ENCODE measurements around the gene FIZ1. TPM values are rescaled to one million over a fixed set of nuclear protein-coding genes. Genes with fewer than 3 reads are reported as not detected.

The FIZ1 gene
- total RNA-seq, 2 experiments from 2014 or later = 15.3 to 16.9 TPM

DNA sequence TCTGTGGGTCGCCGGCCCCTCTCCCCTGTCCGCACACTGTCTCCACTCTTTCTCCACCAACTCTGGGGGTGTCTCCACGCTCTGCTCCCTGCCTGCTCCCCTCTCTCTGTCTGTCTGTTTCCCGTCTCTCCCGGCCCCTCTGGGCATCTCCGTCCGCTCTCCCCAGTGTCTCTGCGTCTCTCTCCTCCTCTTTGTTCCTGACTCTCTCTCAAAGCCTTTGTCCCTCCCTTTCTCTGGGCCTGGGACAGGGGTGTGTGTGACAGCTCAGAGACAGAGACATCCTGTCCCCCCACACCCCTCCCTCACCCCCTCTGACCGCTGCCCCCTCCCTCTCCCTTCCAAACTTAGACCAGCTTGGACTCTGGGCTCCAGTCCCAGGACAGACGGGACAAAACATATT, 53.3 kb downstream of the FIZ1 start:
- Mint-ChIP-seq H3K4me1 (no peaks in the 10 kb centered on the region), H3K36me3 (ENCODE audit: low read depth) (no peaks in the 10 kb centered on the region), H3K4me3 (no peak overlapping the region), H3K27me3 (peaks cover 7% of the 10 kb centered on the region), H3K27ac (no peak overlapping the region), H3K9me3 (no peaks in the 10 kb centered on the region)
- ChIA-PET POLR2A (no interaction called here), CTCF (interaction anchor here (0.7 kb wide), 1 partner anchor 52 kb away, joined by 4 read pairs; no protein-coding TSS in a partner anchor)
- no peak for DNase-seq

DNA sequence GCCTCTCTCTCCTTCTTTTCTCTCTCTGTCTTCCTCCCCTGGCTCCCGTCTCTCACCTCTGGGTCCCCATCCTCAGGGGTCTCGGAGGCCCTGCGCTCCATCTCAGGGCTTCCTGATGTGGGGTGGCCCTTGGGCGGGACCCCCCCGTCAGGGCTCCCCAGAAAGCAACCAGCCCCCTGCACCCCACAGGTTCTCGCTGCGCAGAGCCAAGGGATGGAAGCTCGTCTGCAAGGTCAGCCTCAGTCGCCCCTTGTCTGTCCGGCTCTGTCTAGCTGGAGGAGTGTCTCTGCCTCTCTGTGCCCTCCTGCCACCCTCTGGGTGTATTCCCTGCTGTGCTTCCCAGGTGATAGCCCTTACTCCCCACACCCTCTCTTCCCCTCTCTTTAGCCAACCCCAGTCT, 53.9 kb downstream of the FIZ1 start, which contains the start of gene SBK3:
TSS of gene SBK3 (minus strand) at position 101 of the 400 bp plus-strand sequence. CDS start at position 101, 0 bp downstream.
- Mint-ChIP-seq H3K27ac (no peak within 1 kb of the TSS), H3K4me3 (no peak within 1 kb of the TSS), H3K36me3 (ENCODE audit: low read depth) (no peaks in the 10 kb centered on the region), H3K27me3 (peaks cover 7% of the 10 kb centered on the region), H3K9me3 (no peaks in the 10 kb centered on the region), H3K4me1 (no peaks in the 10 kb centered on the region)
- POLR2A ChIA-PET = no interaction called here
- CTCF ChIA-PET = no interaction called here
- no peak for DNase-seq

DNA sequence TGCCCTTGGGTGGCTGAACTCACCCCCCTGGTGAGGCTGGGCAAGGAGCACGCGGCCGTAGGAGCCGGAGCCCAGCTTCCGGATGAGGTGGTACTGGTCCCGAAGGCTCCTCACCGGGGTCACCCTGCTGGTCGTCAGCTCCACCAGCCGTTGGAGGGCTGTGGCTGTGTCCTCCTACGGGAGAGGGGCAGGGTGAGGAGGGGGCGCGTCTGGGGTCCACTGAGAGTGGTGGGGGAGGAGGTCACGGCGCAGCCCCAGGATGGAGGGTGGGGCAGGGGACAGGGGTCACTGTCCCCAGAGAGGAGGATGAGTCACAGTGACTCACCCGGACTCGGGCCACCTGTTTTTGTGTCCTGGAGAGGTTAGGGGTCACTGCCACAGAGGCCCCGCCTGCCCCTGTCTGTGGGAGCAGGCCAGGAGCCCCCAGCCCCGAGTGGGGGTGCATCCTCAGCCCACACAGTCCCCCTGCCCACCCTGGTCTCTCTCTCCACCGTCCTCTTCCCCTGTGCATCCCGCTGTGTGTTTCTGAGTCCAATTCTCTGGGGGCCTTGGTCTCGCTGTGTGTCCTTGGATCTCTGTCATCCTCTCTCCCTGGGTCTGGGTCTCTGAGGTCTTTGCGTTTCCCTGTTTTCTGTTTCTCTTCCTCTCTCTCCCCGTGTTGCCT, 54.4 kb downstream of the FIZ1 start:
- Mint-ChIP-seq H3K9me3 (no peaks in the 10 kb centered on the region), H3K4me1 (no peaks in the 10 kb centered on the region)
- CTCF ChIA-PET = no interaction called here

DNA sequence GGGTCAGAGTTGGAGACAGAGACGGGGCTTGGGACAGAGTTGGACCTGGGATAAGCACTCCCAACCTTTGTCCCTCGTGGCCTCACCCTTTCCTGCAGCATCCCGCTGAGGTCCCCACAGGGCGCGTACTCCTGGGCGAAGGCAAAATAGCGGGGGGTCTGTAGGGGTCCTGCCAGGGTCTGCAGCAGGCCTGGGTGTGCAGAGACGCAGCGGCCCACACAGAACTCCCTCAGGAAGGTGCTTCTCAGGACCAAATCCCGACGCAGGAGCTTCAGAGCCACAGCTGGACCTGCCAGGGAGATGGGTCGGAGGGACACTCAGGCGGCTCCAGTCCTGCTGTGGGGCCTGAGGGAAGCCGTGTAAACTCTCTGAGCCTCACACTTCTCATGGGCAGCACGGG, 55.3 kb downstream of the FIZ1 start:
- H3K27me3 Mint-ChIP-seq = peaks cover 7% of the 10 kb centered on the region
- POLR2A ChIA-PET = no interaction called here
- CTCF ChIA-PET = interaction anchor here (0.6 kb wide), 1 partner anchor 161 kb away, joined by 3 read pairs; no protein-coding TSS in a partner anchor
- H3K4me1 Mint-ChIP-seq = no peaks in the 10 kb centered on the region
- H3K4me3 Mint-ChIP-seq = no peak overlapping the region
- no peak overlapping the region for H3K27ac Mint-ChIP-seq
- H3K9me3 Mint-ChIP-seq = no peaks in the 10 kb centered on the region
- H3K36me3 Mint-ChIP-seq (ENCODE audit: low read depth) = no peaks in the 10 kb centered on the region
- DNase-seq = no peak

More for the DNA sequence above, 54.4 kb downstream of the FIZ1 start:
- Mint-ChIP-seq H3K4me3 (no peak overlapping the region), H3K27ac (no peak overlapping the region), H3K36me3 (ENCODE audit: low read depth) (no peaks in the 10 kb centered on the region), H3K27me3 (peaks cover 7% of the 10 kb centered on the region)
- DNase-seq = no peak
- POLR2A ChIA-PET = no interaction called here

DNA sequence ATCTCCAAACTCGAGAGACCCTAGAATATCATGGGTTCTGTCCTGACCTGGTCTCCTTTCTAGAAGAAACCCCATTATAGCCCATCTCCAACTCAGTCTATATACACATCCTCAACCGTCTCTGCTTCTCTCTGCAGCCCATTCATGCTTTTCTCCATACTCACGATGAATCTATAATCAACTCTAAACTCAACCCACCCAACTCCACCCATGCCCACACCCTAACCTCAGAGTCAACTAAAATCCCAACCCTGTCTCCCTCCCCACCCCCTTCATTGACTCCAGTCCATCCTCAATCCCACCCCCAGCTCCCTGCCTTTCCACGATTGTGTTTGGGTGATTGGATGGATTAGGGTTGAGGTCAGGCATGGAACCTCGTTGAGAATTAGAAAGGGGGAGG, 55.8 kb downstream of the FIZ1 start:
- ChIA-PET POLR2A (no interaction called here), CTCF (interaction anchor here (0.6 kb wide), 1 partner anchor 160 kb away, joined by 3 read pairs; no protein-coding TSS in a partner anchor)
- H3K27ac Mint-ChIP-seq = no peak overlapping the region
- no peaks in the 10 kb centered on the region for H3K4me1 Mint-ChIP-seq
- no peaks in the 10 kb centered on the region for H3K9me3 Mint-ChIP-seq
- DNase-seq = no peak
- peaks cover 7% of the 10 kb centered on the region for H3K27me3 Mint-ChIP-seq
- no peaks in the 10 kb centered on the region for H3K36me3 Mint-ChIP-seq (ENCODE audit: low read depth)
- H3K4me3 Mint-ChIP-seq = no peak overlapping the region

DNA sequence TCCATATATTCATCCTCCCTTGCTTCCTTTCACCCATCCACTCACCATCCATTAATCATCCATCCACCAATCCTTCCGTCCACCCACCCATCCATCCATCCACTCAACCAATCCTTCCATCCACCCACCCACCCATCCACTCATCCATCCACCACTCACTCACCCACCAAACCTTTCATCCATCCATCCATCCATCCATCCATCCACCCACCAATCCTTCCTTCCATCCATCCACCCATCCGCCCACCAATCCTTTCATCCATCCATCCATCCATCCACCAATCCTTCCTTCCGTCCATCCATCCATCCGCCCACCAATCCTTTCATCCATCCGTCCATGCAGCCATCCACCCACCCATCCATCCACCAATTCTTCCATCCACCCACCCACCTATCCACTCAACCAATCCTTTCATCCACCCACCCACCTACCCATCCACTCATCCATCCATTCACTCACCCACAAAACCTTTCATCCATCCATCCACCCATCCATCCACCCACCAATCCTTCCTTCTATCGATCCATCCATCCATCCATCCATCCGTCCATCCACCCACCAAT, 56.9 kb downstream of the FIZ1 start:
- no peak for DNase-seq
- POLR2A ChIA-PET = no interaction called here
- H3K9me3 Mint-ChIP-seq = no peaks in the 10 kb centered on the region
- no peaks in the 10 kb centered on the region for H3K36me3 Mint-ChIP-seq (ENCODE audit: low read depth)
- no peak overlapping the region for H3K4me3 Mint-ChIP-seq
- CTCF ChIA-PET = no interaction called here
- H3K27me3 Mint-ChIP-seq = no peaks in the 10 kb centered on the region
- no peaks in the 10 kb centered on the region for H3K4me1 Mint-ChIP-seq
- H3K27ac Mint-ChIP-seq = no peak overlapping the region

Other genes starting within 250 kb of the FIZ1 start
- gene COX6B2, start 244.8 kb downstream of the FIZ1 start, total RNA-seq = not detected
- gene GARIN5B, start 236.3 kb downstream of the FIZ1 start, total RNA-seq = not detected
- gene IL11, start 229.1 kb downstream of the FIZ1 start, total RNA-seq = under 1 TPM; 0.27 TPM
- gene TMEM190, start 222.7 kb downstream of the FIZ1 start, total RNA-seq = not detected
- gene TMEM238, start 215.2 kb downstream of the FIZ1 start, total RNA-seq = 10 to 100 TPM; 20.6 to 29.8 TPM
- 1,000 to 10,000 TPM; 3,109 to 3,457 TPM for gene RPL28, start 213.6 kb downstream of the FIZ1 start, total RNA-seq
- 100 to 1,000 TPM; 238 to 255 TPM for gene UBE2S, start 191.7 kb downstream of the FIZ1 start, total RNA-seq
- not detected for gene SHISA7, start 156.2 kb downstream of the FIZ1 start, total RNA-seq
- gene ISOC2, start 137.9 kb downstream of the FIZ1 start, total RNA-seq = 10 to 100 TPM; 18.9 to 20.7 TPM
- not detected for gene C19orf85, start 134.8 kb downstream of the FIZ1 start, total RNA-seq
- gene ZNF628, start 122.9 kb downstream of the FIZ1 start, total RNA-seq = 1 to 10 TPM; 7.3 to 9.7 TPM
- 10 to 100 TPM; 11.7 TPM for gene NAT14, start 114.3 kb downstream of the FIZ1 start, total RNA-seq
- gene SSC5D, start 111.1 kb downstream of the FIZ1 start, total RNA-seq = under 1 TPM; 0.42 to 0.98 TPM
- not detected for gene SBK2, start 62.4 kb downstream of the FIZ1 start, total RNA-seq
- not detected for gene SBK3, start 54.0 kb downstream of the FIZ1 start, total RNA-seq
- gene ZNF579, start 18.7 kb downstream of the FIZ1 start, total RNA-seq = 1 to 10 TPM; 7.0 to 8.0 TPM
- 10 to 100 TPM; 31.2 to 32.9 TPM for gene ZNF524, start 771 bp upstream of the FIZ1 start, total RNA-seq
- gene ZNF865, start 6.1 kb upstream of the FIZ1 start, total RNA-seq = 10 to 100 TPM; 14.2 TPM
- gene ZNF784, start 25.0 kb upstream of the FIZ1 start, total RNA-seq = 1 to 10 TPM; 4.3 to 5.8 TPM
- gene ZNF580, start 41.5 kb upstream of the FIZ1 start, total RNA-seq = 10 to 100 TPM; 44.6 to 45.9 TPM
- gene ZNF581, start 44.1 kb upstream of the FIZ1 start, total RNA-seq = 10 to 100 TPM; 24.1 to 25.5 TPM
- 1 to 10 TPM; 8.3 to 8.8 TPM for gene CCDC106, start 48.7 kb upstream of the FIZ1 start, total RNA-seq
- gene U2AF2, start 55.5 kb upstream of the FIZ1 start, total RNA-seq = 100 to 1,000 TPM; 239 to 281 TPM
- gene EPN1, start 75.7 kb upstream of the FIZ1 start, total RNA-seq = 10 to 100 TPM; 50.8 to 64.2 TPM
- not detected for gene NLRP9, start 138.9 kb upstream of the FIZ1 start, total RNA-seq
- gene RFPL4A, start 159.6 kb upstream of the FIZ1 start, total RNA-seq = not detected
- not detected for gene RFPL4AL1, start 169.6 kb upstream of the FIZ1 start, total RNA-seq
- not detected for gene NLRP11, start 232.5 kb upstream of the FIZ1 start, total RNA-seq
- gene NLRP4, start 237.0 kb upstream of the FIZ1 start, total RNA-seq = not detected